K562 (cell line): ENCODE results near the gene ARHGEF38.
A peak's percentile ranks its signal among the peaks of the same experiment; 100 is the strongest.

Source experiments
- EZH2 ChIP-seq: IDR thresholded peaks from 2 replicates; pipeline ENCODE4 v1.6.1; 2012; ENCODE audit warnings: low read depth, mild to moderate bottlenecking, inconsistent platforms, low read length, borderline replicate concordance
- ZBTB7A ChIP-seq: IDR thresholded peaks from 2 replicates; pipeline ENCODE4 v1.6.1; 2011; ENCODE audit warnings: low read depth, mild to moderate bottlenecking, low read length, moderate library complexity, borderline replicate concordance; ENCODE audit not compliant: control insufficient read depth

GRCh38 chr4:105708181-105709080 lies 156.0 kb downstream of the ARHGEF38 start, which contains the start of the genes GSTCD and INTS12:
- TF ChIP-seq ZBTB7A (peak; percentile 80), EZH2 (no peak)
